Vein endothelial cell (primary cell): ENCODE data around the gene RASSF8. TPM values are rescaled to one million over a fixed set of nuclear protein-coding genes. Genes with fewer than 3 reads are reported as not detected.

Source experiments
- total RNA-seq: library from RNA; depleted of rRNA; stranded (reverse); fragments of >200 nt; gene quantifications from 2 replicates; pipeline ENCODE4 v1.2.3, GENCODE V29; 2012

RASSF8 gene, protein sequence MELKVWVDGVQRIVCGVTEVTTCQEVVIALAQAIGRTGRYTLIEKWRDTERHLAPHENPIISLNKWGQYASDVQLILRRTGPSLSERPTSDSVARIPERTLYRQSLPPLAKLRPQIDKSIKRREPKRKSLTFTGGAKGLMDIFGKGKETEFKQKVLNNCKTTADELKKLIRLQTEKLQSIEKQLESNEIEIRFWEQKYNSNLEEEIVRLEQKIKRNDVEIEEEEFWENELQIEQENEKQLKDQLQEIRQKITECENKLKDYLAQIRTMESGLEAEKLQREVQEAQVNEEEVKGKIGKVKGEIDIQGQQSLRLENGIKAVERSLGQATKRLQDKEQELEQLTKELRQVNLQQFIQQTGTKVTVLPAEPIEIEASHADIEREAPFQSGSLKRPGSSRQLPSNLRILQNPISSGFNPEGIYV
- total RNA-seq = 79.4 and 103 TPM in 2 replicates

DNA sequence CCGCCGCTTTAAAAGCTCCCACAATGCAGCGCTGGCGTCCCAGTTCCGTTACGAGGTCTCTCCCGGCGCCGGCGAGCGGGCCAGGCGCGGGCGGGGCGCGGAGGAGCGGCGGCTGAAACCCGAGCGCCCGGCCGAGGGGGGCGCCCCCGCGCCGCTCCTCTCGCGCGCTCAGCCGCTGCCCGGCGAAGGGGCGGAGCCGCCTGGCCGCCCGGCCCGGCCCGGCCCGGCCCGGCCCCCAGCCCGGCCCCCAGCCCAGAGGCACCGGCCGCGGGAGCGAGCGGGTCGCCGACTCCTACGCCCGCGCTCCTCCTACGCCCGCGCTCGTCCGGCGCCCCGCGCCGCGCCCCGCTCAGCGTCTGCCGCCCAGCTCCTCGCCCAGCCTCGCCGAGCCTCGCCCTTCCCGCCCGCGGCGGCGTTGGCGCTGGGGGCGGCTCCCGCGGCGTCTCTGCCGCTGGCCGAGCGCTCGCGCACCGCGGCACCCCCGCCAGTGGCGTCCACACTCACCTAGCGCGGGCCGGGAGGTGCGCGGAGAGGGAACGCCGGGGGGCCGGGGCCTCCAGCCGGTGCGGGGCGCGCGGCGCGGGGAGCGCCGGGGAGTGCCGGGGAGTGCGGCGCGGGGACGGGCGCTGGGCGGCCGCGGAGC is at the start of gene RASSF8:
Gene RASSF8, plus strand, starts transcription at position 255 of the 643 bp plus-strand sequence. CDS start 96,662 bp downstream, outside the sequence.

DNA sequence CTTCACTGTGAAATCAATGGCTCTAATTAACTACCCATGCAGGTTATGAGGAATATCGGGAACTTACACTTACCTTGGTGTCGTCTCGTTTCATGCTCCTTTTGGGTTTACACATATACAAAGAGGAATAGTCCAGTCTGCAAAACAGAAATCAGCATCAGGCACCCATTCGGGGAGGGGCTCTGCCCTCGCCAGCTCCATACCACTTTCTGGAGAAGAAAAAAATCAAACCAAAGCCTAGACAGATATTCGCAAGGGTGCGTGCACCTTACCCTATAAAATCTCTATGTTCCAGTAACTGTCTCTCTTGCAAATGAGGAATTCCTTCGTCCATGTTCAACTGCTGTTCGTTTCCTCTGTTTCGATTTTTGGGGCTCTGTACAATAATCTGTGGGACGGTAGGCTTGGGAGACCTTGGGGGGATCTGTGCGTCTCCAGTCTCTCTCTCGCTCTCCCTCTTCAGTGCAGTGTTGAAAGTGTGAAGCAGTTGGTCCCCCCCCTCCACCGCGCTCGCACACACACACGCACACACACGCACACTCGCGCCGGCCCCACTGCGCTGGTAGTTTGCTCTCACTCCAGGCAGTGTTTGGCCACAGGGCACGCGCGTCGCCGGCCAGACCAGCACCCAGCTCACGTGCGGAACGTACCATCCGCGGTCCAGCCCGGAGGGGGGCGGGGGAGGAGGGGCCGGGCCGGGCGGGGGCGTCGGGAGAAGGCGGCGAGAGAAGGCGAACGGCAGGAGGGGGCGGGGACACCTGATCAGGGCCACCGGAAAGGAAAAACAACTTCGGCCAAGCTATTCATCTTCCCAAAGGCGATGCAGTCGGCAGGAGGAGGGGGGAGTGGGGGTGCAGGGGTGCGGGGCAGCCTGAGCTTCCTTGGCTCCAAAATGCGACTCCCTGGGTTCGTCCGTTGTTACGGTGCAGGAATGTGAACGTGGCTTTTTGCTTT is 166.2 kb downstream of the RASSF8 start, which contains the start of gene BHLHE41:
Gene BHLHE41, minus strand, starts transcription at position 592 of the 954 bp plus-strand sequence. Its CDS starts 258 bp downstream, at position 334.

Other genes with a start within 250 kb of the RASSF8 start
- gene BHLHE41, start 166.4 kb downstream of the RASSF8 start, total RNA-seq = 0.67 and 2.0 TPM in 2 replicates
- gene SSPN, start 236.9 kb downstream of the RASSF8 start, total RNA-seq = 0.33 and 1.1 TPM in 2 replicates